Measurements from ENCODE around the gene PDE4B. TPM values are rescaled to one million over a fixed set of nuclear protein-coding genes. Genes with fewer than 3 reads are reported as not detected.
"Not testable (repeated sequence)": the region's sequence is repeated elsewhere in the genome, so short reads cannot be mapped to it uniquely, and the experiment has no call there.

PDE4B gene
- polyA plus RNA-seq, 1 experiment = 20.6 TPM

GRCh38 chr1:65965112-65965996, 172.7 kb downstream of the PDE4B start:
- no peak overlapping the region for H3K4me3 ChIP-seq (ENCODE audit: low read depth, low read length)
- DNase-seq (ENCODE audit: low read depth) = no peak
- ChIA-PET POLR2A (no interaction called here), CTCF (interaction anchor here (9.5 kb wide), 1 partner anchor 275 kb away, joined by 140 read pairs; no protein-coding TSS in a partner anchor)
- no peaks in the 10 kb centered on the region for H3K27me3 ChIP-seq (ENCODE audit: control insufficient read depth, insufficient read depth, low read length)
- no peaks in the 10 kb centered on the region for H3K36me3 ChIP-seq (ENCODE audit: control insufficient read depth, insufficient read depth, low read length)
- TF ChIP-seq CTCF (IDR thresholded peaks at IDR 0.05; ENCODE audit: insufficient read depth, low read depth, low read length) = no peak

GRCh38 chr1:65967492-65967891, 174.8 kb downstream of the PDE4B start:
- DNase-seq (ENCODE audit: low read depth); H3K27me3 ChIP-seq (ENCODE audit: control insufficient read depth, insufficient read depth, low read length); POLR2A ChIA-PET; H3K36me3 ChIP-seq (ENCODE audit: control insufficient read depth, insufficient read depth, low read length); H3K4me3 ChIP-seq (ENCODE audit: low read depth, low read length): not testable (repeated sequence)
- CTCF ChIA-PET = interaction anchor here (0.6 to 9.5 kb wide), 3 partner anchors 8 to 273 kb away, joined by 3 to 140 read pairs (median 3); no protein-coding TSS in a partner anchor

- ChIA-PET POLR2A (no interaction called here), CTCF (interaction anchor here (0.6 to 1.7 kb wide), 3 partner anchors 271 to 284 kb away, joined by 3 to 4 read pairs (median 3); no protein-coding TSS in a partner anchor)
- H3K27me3 ChIP-seq (ENCODE audit: control insufficient read depth, insufficient read depth, low read length) = no peaks in the 10 kb centered on the region
- no peak for DNase-seq (ENCODE audit: low read depth)
- TF ChIP-seq CTCF (IDR thresholded peaks at IDR 0.05; ENCODE audit: insufficient read depth, low read depth, low read length) = no peak
- H3K4me3 ChIP-seq (ENCODE audit: low read depth, low read length) = no peak overlapping the region
- no peaks in the 10 kb centered on the region for H3K36me3 ChIP-seq (ENCODE audit: control insufficient read depth, insufficient read depth, low read length)
These were observed 178.9 kb downstream of the PDE4B start for GRCh38 chr1:65971547-65971946.

- no peak for TF ChIP-seq CTCF (IDR thresholded peaks at IDR 0.05; ENCODE audit: insufficient read depth, low read depth, low read length)
- CTCF ChIA-PET = interaction anchor here (0.9 kb wide), 1 partner anchor 16 kb away, joined by 5 read pairs; no protein-coding TSS in a partner anchor
- POLR2A ChIA-PET = no interaction called here
- no peak for DNase-seq (ENCODE audit: low read depth)
- Histone ChIP-seq H3K4me3 (ENCODE audit: low read depth, low read length) (no peak overlapping the region), H3K27me3 (ENCODE audit: control insufficient read depth, insufficient read depth, low read length) (no peaks in the 10 kb centered on the region), H3K36me3 (ENCODE audit: control insufficient read depth, insufficient read depth, low read length) (no peaks in the 10 kb centered on the region)
These were observed 183.0 kb downstream of the PDE4B start for GRCh38 chr1:65975708-65976107.

GRCh38 chr1:65979136-65980044, 186.7 kb downstream of the PDE4B start:
- ChIA-PET POLR2A (no interaction called here), CTCF (interaction anchor here (0.5 to 1.7 kb wide), 3 partner anchors 13 to 1478 kb away, joined by 3 to 5 read pairs (median 4); no protein-coding TSS in a partner anchor)
- Histone ChIP-seq H3K27me3 (ENCODE audit: control insufficient read depth, insufficient read depth, low read length) (no peaks in the 10 kb centered on the region), H3K4me3 (ENCODE audit: low read depth, low read length) (no peak overlapping the region), H3K36me3 (ENCODE audit: control insufficient read depth, insufficient read depth, low read length) (no peaks in the 10 kb centered on the region)
- DNase-seq (ENCODE audit: low read depth) = no peak
- TF ChIP-seq CTCF (IDR thresholded peaks at IDR 0.05; ENCODE audit: insufficient read depth, low read depth, low read length) = no peak
